ENCODE results near the gene APBB2. TPM values are rescaled to one million over a fixed set of nuclear protein-coding genes. Genes with fewer than 3 reads are reported as not detected.

The APBB2 gene
- total and polyA plus RNA-seq, 2 experiments from 2014 or later = 35.8 to 74.8 TPM

DNA sequence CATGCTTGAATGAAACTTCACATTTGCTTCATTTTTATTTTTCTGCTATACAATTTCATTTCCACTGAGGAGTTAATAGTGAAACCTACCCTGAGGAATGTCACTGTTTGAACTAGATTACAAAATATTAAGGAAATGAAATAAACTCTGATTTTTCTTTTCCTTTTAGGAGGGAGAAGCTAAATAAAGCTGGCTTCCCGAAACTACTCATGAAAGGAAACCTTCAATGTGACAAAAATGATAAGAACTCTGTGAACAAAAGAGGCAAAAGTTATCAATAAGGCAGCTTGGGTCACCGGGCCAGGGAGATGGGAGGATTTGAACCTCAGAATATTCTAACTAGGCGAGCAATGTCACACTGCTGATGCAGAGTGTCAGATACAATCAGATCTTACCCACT lies 185.2 kb downstream of the APBB2 start:
- H2AFZ ChIP-seq = no peak overlapping the region
- DNase-seq (ENCODE audit: low spot score) (no peak), ATAC-seq (no peak)
- H3K4me3 Mint-ChIP-seq = no peak overlapping the region
- H3K9me3 Mint-ChIP-seq = peaks cover 21% of the 10 kb centered on the region
- H3K4me1 Mint-ChIP-seq = no peaks in the 10 kb centered on the region
- no peak overlapping the region for H3K27ac Mint-ChIP-seq
- H3K4me2 ChIP-seq = no peak overlapping the region
- no peaks in the 10 kb centered on the region for H4K20me1 ChIP-seq (replicated peaks; ENCODE audit: insufficient read depth)
- peaks cover 30% of the 10 kb centered on the region for H3K36me3 Mint-ChIP-seq (ENCODE audit: low read depth)
- no peak overlapping the region for H3K4me3 ChIP-seq
- H3K79me2 ChIP-seq (replicated peaks; ENCODE audit: insufficient read depth) = no peaks in the 10 kb centered on the region
- H3K4me1 ChIP-seq (ENCODE audit: insufficient read depth) = no peaks in the 10 kb centered on the region
- no peaks in the 10 kb centered on the region for H3K9me2 ChIP-seq (ENCODE audit: insufficient read depth)
- peaks cover 3% of the 10 kb centered on the region for H3K27me3 Mint-ChIP-seq (ENCODE audit: insufficient read depth, low read depth, poor library complexity)
- no peaks in the 10 kb centered on the region for H3K27me3 ChIP-seq (ENCODE audit: insufficient read depth)
- no peaks in the 10 kb centered on the region for H3F3A ChIP-seq (replicated peaks; ENCODE audit: low read depth)
- TF ChIP-seq, protein P1, sequence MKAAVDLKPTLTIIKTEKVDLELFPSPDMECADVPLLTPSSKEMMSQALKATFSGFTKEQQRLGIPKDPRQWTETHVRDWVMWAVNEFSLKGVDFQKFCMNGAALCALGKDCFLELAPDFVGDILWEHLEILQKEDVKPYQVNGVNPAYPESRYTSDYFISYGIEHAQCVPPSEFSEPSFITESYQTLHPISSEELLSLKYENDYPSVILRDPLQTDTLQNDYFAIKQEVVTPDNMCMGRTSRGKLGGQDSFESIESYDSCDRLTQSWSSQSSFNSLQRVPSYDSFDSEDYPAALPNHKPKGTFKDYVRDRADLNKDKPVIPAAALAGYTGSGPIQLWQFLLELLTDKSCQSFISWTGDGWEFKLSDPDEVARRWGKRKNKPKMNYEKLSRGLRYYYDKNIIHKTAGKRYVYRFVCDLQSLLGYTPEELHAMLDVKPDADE (IDR thresholded peaks at IDR 0.05) = no peak
- TF ChIP-seq CREB1 (CRISPR knock-in tag; IDR thresholded peaks at IDR 0.05; ENCODE audit: low read depth) (no peak), NANOG (IDR thresholded peaks at IDR 0.05; ENCODE audit: borderline replicate concordance) (no peak), STAT1 (IDR thresholded peaks at IDR 0.05; ENCODE audit: unreplicated experiment) (no peak), ZNF114 (CRISPR knock-in tag; IDR thresholded peaks at IDR 0.05) (no peak), EZH2 (IDR thresholded peaks at IDR 0.05; ENCODE audit: low read depth, unreplicated experiment) (no peak), JUNB (IDR thresholded peaks at IDR 0.05; ENCODE audit: unreplicated experiment) (no peak), POLR2AphosphoS5 (IDR thresholded peaks at IDR 0.05; ENCODE audit: low read depth) (no peak), EZH2phosphoT487 (IDR thresholded peaks at IDR 0.05; ENCODE audit: unreplicated experiment) (no peak), ZNF331 (CRISPR knock-in tag; IDR thresholded peaks at IDR 0.05; ENCODE audit: low read depth) (no peak)
- TF ChIP-seq, protein P2, sequence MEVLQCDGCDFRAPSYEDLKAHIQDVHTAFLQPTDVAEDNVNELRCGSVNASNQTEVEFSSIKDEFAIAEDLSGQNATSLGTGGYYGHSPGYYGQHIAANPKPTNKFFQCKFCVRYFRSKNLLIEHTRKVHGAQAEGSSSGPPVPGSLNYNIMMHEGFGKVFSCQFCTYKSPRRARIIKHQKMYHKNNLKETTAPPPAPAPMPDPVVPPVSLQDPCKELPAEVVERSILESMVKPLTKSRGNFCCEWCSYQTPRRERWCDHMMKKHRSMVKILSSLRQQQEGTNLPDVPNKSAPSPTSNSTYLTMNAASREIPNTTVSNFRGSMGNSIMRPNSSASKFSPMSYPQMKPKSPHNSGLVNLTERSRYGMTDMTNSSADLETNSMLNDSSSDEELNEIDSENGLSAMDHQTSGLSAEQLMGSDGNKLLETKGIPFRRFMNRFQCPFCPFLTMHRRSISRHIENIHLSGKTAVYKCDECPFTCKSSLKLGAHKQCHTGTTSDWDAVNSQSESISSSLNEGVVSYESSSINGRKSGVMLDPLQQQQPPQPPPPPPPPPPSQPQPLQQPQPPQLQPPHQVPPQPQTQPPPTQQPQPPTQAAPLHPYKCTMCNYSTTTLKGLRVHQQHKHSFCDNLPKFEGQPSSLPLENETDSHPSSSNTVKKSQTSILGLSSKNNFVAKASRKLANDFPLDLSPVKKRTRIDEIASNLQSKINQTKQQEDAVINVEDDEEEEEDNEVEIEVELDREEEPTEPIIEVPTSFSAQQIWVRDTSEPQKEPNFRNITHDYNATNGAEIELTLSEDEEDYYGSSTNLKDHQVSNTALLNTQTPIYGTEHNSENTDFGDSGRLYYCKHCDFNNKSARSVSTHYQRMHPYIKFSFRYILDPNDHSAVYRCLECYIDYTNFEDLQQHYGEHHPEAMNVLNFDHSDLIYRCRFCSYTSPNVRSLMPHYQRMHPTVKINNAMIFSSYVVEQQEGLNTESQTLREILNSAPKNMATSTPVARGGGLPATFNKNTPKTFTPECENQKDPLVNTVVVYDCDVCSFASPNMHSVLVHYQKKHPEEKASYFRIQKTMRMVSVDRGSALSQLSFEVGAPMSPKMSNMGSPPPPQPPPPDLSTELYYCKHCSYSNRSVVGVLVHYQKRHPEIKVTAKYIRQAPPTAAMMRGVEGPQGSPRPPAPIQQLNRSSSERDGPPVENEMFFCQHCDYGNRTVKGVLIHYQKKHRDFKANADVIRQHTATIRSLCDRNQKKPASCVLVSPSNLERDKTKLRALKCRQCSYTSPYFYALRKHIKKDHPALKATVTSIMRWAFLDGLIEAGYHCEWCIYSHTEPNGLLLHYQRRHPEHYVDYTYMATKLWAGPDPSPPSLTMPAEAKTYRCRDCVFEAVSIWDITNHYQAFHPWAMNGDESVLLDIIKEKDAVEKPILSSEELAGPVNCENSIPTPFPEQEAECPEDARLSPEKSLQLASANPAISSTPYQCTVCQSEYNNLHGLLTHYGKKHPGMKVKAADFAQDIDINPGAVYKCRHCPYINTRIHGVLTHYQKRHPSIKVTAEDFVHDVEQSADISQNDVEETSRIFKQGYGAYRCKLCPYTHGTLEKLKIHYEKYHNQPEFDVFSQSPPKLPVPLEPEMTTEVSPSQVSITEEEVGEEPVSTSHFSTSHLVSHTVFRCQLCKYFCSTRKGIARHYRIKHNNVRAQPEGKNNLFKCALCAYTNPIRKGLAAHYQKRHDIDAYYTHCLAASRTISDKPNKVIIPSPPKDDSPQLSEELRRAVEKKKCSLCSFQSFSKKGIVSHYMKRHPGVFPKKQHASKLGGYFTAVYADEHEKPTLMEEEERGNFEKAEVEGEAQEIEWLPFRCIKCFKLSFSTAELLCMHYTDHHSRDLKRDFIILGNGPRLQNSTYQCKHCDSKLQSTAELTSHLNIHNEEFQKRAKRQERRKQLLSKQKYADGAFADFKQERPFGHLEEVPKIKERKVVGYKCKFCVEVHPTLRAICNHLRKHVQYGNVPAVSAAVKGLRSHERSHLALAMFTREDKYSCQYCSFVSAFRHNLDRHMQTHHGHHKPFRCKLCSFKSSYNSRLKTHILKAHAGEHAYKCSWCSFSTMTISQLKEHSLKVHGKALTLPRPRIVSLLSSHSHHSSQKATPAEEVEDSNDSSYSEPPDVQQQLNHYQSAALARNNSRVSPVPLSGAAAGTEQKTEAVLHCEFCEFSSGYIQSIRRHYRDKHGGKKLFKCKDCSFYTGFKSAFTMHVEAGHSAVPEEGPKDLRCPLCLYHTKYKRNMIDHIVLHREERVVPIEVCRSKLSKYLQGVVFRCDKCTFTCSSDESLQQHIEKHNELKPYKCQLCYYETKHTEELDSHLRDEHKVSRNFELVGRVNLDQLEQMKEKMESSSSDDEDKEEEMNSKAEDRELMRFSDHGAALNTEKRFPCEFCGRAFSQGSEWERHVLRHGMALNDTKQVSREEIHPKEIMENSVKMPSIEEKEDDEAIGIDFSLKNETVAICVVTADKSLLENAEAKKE (CRISPR knock-in tag; IDR thresholded peaks at IDR 0.05) = no peak
- TF ChIP-seq, protein P3, sequence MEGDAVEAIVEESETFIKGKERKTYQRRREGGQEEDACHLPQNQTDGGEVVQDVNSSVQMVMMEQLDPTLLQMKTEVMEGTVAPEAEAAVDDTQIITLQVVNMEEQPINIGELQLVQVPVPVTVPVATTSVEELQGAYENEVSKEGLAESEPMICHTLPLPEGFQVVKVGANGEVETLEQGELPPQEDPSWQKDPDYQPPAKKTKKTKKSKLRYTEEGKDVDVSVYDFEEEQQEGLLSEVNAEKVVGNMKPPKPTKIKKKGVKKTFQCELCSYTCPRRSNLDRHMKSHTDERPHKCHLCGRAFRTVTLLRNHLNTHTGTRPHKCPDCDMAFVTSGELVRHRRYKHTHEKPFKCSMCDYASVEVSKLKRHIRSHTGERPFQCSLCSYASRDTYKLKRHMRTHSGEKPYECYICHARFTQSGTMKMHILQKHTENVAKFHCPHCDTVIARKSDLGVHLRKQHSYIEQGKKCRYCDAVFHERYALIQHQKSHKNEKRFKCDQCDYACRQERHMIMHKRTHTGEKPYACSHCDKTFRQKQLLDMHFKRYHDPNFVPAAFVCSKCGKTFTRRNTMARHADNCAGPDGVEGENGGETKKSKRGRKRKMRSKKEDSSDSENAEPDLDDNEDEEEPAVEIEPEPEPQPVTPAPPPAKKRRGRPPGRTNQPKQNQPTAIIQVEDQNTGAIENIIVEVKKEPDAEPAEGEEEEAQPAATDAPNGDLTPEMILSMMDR (conservative IDR thresholded peaks at IDR 0.05; ENCODE audit: low read depth in 2 of 2) = no peak
- TF ChIP-seq, protein P4, sequence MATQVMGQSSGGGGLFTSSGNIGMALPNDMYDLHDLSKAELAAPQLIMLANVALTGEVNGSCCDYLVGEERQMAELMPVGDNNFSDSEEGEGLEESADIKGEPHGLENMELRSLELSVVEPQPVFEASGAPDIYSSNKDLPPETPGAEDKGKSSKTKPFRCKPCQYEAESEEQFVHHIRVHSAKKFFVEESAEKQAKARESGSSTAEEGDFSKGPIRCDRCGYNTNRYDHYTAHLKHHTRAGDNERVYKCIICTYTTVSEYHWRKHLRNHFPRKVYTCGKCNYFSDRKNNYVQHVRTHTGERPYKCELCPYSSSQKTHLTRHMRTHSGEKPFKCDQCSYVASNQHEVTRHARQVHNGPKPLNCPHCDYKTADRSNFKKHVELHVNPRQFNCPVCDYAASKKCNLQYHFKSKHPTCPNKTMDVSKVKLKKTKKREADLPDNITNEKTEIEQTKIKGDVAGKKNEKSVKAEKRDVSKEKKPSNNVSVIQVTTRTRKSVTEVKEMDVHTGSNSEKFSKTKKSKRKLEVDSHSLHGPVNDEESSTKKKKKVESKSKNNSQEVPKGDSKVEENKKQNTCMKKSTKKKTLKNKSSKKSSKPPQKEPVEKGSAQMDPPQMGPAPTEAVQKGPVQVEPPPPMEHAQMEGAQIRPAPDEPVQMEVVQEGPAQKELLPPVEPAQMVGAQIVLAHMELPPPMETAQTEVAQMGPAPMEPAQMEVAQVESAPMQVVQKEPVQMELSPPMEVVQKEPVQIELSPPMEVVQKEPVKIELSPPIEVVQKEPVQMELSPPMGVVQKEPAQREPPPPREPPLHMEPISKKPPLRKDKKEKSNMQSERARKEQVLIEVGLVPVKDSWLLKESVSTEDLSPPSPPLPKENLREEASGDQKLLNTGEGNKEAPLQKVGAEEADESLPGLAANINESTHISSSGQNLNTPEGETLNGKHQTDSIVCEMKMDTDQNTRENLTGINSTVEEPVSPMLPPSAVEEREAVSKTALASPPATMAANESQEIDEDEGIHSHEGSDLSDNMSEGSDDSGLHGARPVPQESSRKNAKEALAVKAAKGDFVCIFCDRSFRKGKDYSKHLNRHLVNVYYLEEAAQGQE (IDR thresholded peaks at IDR 0.05; ENCODE audit: unreplicated experiment) = no peak
- H3K27ac ChIP-seq (ENCODE audit: low read depth) = no peak overlapping the region
- peaks cover 23% of the 10 kb centered on the region for H3K36me3 ChIP-seq (ENCODE audit: insufficient read depth)
